Right forelimb (tissue), 1 donor: ENCODE results near the gene KIF25.

Source experiments
- DNase-seq: peaks from one replicate; pipeline ENCODE4 v3.0.0-alpha.2; 2018

KIF25 gene

DNA sequence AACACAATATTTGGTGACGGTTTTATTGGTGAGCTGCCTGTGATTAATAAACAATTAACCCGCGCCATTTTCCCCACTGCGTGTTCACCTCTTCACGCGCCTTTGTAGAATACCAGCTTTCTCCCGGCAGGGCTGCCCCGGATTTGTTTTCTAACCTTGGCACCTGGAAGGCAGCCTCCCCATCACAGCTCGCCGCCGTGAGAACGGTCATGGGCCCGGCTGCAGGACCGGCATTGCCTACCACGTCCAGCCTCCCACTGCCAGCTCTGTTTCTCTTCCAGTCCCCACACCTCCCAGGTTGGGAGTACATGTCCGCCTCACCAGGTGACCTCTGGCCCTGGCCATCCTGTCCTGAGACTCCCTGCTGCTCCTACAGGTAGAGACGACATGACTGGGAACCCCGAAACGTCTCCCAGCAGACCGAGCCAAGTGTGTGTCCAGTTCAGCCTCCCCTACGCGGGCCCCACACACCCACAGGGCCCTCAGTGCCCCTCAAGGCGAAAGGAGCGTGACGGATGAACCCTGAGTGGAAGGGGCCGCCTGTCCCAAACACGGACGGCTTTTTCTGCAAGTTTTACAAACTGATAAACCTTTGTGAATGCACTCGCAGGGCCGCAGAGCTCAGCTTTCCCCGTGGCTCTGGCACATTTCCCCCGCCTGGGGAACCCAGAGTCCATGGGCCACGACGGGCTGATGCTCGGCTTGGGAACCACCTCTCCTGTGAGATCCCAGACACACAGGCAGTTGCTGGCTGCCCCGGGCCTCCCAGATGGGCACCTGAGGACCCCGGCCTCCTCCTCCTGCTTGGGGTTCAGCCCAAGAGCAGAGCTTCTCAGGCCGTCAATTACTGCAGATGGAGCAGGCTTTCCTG lies 55.9 kb downstream of the KIF25 start:
- no peak for DNase-seq

DNA sequence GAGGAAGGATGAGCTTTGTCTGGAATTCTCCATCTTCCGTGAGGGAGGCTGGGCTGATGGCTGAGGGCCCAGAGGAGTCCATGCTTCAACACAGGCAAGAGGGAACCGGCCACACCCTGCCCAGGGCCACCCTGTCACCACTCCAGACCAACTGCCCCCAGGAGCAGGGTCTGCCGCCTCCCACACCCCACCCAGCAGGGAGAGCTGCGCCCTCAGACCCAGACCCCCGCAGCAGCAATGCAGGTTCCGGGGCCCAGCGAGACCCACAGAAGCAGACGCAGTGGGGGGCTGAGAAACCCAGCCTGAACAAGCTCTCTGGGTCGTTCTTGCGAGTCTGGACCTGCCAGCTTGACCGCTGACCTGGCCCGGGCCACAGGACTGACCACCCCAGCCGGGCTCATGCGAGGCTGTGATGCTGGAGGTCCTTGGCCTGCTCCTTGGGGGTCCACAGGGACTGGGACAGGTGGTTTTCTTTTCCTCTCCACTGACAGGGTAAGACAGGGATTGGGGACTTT lies 56.5 kb downstream of the KIF25 start:
- no peak for DNase-seq

DNA sequence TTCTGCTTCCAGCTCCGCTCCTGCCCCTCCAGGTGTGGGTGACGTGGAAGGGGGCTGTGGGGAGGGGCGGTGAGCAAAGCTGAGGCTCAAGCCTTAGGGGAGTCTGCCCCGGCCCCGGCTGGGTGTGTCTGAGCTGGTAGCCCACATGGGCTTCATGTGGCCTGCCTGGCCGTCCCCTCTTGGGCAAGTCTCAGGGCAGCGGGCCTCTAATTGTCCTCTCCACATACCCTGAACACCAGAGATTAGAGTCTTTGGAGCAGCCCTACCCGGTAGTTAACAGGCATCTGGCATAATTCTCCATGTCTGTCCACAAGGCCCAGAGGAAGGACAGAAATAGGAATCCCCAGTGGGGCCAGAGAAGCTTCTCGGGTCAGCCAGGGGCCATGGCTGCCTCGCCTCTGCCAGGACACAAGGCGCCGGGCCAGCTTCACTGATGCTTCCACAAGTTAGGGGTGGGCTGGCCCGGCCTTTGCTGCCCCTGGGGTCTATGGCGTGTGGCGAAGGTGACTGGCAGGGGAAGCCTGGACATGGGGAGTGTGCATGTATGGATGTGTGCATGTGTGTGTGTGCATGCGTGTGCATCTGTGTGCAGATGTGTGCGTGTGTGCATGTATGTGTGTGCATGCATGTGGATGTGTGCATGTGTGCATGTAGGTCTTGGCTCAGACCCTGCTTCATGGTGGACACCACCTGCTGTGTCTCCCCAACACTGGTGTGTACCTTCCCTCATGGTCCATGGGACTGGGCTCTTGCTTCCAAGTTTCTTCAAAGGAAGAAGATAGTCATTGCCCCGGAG lies 57.5 kb downstream of the KIF25 start:
- DNase-seq: no peak

- DNase-seq: no peak
These were observed 58.4 kb downstream of the KIF25 start for GRCh38 chr6:168055696-168056489.

DNA sequence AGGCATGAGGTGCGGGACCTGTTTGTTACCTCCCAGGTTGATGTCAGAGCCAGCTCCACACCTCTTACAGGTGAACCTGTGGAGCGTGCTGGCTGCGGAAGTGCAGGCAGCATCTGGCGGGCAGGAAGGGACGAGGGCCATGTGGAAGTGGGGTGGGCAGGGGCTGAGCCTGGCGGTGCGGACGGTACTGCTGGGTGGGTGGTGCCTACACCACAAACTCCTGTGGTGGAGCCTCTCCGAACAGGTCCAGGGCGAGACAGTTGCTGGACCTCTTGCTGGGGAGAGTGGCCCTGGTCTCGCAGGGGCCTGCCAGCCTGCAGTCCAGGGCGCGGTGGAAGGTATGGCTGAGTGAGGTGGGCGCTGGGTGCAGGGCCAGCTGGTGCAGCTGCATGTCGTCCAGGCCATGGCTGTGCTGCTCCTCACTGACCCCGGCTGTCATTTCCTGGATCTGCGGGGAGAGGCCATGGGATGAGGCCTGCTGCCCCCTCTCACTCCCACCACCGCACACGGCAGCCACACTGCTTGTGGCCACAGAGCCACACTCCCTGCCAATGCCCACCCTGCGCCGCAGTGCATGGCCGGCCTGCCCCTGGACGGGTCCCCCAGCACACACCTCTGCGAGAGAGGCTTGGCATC lies 59.5 kb downstream of the KIF25 start:
- no peak for DNase-seq

- DNase-seq: no peak
These were observed 60.4 kb downstream of the KIF25 start for GRCh38 chr6:168057836-168058235.

DNA sequence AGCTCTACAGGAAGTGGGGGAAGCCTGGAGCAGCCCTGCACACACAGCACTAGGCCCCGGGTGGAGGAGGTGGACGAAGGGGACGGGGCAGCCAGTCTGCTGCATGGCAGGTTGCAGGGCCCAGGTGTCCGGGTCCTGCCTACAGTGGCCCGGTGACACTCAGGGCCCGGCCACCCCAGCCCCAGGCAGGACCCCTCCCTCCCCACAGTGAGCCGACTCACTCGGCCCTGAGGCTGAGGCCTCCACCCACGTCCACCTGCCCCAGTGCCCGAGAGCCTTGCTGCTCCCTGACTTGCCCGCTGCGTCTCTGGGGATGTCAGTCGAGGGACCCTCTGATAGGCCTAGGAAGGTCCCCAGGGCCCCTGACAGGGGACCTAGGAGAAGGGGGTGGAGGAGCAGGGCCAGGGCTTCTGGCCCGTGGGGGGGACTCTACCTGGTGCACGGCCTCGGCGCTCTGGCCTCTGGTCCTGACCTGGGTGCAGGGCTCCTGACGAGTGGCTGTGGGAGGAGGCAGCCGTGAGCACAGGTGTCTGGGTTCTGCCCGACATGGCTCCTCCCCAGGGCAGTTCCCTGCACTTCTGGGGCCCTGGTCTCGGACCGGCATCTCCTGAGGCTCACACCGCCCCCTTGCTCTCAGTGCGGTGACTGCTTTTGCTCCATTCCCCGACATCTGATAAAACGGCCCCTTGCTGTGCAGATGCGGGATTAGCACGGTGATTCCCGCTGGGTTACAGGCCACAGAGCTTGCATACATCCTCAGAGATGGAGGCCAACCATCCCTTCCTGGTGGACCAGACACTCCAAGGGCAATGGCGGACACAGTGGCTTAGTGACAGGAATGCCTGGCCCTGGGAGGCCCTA lies 61.5 kb downstream of the KIF25 start:
- no peak for DNase-seq

DNA sequence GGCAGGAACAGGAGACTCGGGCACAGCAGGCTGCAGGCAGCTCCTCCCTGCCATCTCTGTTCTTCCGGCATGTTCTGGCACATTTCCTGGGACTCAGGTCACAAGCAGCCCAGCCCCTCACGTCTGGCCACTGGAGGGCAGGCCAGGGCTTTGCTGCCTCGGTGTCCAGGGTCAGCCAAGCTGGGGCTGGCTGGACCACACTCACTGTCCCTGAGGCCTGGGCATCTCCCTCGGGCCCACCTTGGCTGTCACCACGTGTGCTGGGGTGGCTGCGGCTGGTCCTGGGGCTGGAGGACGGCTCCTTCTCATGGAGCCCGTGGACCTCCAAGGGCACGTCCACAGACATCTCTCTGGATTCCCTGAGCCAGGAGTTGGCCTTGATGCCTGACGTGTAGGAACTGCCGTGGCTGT lies 63.1 kb downstream of the KIF25 start:
- DNase-seq: peak; percentile 76

DNA sequence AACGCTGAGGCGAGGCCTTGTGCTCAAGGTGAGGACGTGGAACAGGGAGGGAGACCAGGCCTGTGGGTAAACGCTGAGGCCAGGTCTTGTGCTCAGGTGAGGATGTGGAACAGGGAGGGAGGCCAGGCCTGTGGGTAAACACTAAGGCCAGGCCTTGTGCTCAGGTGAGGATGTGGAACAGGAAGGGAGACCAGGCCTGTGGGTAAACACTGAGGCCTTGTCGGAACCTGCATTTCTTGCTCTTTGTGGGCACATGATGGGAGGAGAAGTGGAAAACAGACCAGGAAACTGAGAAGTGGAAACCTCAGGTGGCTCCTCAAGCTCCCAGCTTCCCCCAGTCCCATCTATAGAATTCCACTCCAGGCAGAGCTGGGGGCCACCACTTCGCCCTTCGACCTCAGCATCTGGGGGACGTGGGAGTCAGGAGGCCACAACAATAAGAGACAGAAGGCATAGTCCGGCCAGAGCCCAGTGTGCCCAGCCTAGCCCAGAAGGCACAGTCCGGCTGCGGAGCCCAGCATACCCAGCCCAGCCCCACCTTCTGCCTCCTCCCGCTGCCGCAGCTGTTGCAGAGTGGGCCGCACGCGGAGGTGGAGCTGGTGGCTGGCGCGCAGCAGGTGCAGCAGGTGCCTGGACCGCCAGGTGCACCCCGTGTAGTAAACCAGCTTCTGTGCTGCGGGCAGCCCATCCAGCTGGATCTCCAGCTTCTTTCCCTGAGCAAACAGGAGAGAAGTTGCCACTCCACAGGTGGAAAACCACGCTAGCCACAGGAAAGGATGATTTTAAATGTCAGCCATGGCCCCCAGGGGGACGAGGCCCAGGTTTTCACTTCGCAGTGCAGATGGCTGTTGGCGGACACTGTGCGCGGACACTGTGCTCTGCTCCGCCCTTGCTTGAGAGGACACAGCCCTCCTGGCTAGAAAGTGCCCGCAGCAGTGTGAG lies 64.1 kb downstream of the KIF25 start:
- no peak for DNase-seq

DNA sequence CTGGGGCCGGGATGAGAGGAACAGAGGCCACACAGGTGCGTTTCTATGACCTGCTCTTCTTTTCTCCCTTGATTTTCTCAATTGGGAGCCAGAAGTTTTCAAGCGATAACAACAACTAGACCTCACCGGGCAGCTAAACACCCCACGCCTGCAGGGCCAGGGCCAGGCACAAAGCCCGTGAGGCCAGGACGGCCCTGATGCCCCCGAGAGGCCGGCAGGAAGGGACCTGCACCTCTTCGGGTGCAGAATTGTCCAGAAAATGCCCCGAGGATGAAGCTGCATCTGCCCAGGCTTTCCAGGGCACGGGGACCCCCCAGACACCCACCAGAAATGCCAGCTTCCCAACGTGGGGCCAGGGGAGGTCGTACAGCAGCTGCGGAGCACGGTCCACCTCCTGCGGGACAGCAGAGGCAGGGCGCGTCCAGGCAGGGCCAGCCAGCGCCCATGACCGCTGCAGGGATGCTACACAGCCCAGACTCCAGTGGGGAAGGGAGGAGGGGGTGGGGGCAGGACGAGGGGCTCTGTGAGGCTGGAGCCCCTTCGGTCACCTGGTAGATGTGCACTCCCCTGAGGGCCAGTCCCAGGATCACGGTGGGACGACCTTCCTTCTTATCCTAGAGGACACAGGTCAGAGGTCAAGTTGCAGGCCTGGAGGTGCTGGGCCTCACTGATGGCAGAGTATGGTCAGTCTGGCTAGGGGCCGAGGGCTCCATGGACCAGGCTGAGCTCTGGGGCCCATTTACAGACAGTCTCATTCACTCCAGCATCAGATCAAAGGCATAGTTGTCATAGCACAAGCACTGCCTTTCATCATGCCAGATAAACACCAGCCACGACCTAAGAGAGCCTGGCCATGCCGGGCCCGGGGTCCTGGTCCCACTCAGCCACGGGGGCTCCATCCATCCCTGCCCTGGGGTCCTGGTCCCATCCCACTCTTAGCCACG lies 65.1 kb downstream of the KIF25 start:
- DNase-seq: no peak

- DNase-seq: no peak
These were observed 66.0 kb downstream of the KIF25 start for GRCh38 chr6:168063431-168063830.

- no peak for DNase-seq
These were observed 66.8 kb downstream of the KIF25 start for GRCh38 chr6:168064226-168064807.

DNA sequence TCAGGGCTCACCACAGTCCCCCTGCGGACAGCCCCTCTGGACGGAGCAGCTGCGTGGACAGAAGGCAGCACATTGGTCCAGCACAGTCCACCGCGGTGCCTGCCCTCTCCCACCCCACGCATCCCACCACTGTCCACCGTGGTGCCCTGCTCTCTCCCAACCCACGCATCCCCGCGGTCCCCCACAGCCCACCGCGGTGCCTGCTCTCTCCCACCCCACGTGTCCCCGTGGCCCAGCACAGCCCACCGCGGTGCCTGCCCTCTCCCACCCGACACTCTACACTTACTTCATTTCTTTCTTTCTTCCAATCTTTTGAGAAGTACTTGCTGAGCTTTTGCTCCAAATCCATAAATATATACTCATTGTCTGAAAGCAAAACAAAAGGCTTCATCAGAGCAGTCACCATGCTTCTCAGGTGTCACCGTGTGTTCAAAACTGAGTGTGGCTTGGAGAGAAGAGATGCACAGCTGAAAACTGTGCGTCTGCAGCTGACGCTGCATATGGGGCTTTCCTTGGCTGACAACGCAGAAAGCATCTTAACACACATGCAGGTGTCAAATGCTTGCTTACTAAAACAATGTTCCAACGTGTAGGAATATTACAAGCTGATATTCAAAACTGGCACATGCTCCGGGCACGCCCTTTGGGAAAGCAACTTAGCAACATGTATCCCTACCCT lies 69.7 kb downstream of the KIF25 start:
- DNase-seq: no peak

- DNase-seq: no peak
These were observed 73.3 kb downstream of the KIF25 start for GRCh38 chr6:168070804-168071203.

DNA sequence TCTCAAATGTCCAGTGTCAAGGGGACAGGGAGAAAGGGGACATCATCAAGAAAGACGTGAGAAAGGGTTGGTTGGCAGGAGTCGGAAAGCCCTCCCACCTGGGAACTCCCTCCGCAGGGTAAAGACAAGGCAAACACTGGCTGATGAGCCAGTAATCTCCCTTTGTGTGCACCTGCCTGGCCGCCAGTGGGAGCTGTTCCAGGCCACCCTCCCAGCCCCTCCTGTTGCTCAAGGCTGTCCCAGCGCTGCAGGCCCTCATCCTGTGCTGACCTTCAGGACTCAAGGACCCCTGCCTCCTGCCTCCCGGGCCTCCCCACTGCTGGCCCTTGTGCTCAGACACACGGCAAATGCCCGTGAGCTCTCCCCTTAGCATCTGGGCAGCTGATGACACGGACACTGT lies 74.1 kb downstream of the KIF25 start:
- DNase-seq: no peak

DNA sequence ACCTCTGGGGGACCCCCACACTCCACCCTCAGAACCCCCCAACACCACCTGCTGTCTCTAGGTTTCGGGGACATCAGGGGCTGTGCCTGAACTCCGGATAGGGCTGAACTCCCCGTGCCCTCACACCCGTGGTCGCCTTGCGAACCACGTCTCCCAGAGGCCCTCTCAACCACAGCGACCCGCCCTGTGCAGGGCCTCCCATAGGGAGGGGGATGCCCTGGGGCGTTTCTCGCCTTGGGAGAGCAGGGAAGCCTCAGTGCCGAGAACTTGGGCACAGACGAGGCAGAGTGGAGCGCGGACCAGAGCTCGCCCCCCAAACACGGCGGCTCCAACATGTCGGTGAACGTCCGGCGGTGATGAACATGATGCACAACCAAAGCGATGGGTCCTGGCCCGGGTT lies 74.8 kb downstream of the KIF25 start:
- DNase-seq: no peak

DNA sequence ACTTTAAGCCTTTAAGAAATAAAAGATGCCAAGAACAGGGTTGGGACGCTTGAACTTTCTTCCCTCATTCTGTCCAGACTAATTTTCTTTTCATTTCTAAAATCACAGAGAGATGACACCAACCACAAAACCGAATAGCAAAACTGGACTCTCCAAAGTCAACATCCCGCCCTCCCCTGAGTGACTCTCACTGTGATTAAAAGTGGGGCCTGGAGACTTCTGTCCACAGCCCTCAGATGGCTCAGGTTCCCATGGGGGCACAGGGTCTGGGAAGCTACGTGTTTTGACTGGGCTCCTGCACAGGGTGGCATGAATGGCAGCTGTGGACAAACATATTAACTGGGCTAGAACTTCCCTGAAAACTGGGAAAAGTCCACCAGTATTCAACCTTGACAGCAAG lies 75.3 kb downstream of the KIF25 start:
- no peak for DNase-seq
